HG02623 (cell line): ENCODE measurements around the gene CHST8.
"Not testable (repeated sequence)": the region's sequence is repeated elsewhere in the genome, so short reads cannot be mapped to it uniquely, and the experiment has no call there.

ENCODE experiments used
- ATAC-seq: cut with Tn5 transposase; IDR thresholded peaks from one replicate; pipeline ENCODE4 v1.9.1; 2021; ENCODE audit warnings: moderate library complexity; ENCODE audit not compliant: unreplicated experiment

CHST8 gene

DNA sequence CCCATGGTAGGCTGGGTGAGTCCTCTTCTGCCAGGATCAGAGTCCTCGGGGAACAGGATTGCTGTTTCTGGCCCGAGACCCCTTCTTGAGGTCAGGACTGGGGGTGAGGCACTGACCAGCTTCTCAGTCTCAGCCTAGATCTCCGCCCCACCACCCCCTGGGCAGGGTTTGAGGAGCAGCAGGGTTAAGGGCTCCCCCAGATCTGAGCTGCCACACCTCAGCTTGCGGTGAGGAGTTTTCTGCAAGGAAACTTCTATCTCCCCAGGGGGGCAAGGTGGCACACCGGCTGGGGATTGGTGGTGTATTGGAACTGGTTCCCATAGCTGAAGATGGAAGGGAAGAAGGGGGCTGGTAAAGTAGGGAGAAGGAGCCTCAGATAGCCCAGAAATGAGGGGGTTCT, 19.5 kb downstream of the CHST8 start:
- no peak for ATAC-seq

DNA sequence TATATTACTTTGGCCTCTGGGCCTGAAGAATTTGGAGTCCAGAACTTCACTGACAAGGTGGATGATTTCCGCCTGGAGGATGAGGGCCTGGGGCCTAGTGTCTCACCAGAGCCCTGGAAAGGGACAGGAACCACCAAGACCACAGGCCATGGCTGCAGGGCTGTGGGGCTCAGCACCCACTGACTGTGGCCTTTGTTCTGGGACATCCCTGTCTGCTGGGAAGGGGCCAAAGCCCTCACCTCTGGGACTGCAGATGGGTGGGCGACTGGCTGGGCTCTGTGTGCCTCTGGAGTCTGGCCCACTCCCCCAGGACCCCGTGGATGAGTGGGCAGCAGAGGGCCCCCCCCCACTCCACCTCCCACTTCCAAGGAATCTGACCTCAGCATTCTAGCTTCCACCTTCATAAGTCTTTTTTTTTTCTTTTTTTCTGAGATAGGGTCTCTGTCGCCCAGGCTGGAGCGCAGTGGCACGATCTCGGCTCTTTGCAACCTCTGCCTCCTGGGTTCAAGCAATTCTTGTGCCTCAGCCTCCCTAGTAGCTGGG, 20.3 kb downstream of the CHST8 start:
- ATAC-seq: no peak

DNA sequence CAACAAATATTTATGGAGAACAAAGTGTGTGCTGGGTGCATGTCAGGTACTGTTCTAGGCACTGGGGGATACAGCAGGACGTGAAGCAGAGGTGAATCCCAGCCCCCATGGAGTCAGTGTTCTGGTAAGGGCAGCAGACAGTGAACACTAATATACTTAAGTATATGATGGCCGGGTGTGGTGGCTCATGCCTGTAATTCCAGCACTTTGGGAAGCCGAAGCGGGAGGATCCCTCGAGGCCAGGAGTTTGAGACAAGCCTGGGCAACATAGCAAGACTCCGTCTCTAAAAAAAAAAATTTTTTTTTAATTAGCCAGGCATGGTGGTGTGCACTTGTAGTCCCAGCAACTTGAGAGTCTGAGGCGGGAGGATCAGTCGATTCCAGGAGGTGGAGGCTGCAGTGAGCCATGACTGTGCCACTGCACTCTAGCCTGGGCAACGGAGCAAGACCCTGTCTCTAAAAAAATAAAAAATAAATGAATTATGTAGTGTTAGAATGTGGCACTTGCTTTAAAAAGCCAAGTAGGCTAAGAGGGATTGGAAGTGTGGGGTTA, 22.6 kb downstream of the CHST8 start:
- no peak for ATAC-seq

DNA sequence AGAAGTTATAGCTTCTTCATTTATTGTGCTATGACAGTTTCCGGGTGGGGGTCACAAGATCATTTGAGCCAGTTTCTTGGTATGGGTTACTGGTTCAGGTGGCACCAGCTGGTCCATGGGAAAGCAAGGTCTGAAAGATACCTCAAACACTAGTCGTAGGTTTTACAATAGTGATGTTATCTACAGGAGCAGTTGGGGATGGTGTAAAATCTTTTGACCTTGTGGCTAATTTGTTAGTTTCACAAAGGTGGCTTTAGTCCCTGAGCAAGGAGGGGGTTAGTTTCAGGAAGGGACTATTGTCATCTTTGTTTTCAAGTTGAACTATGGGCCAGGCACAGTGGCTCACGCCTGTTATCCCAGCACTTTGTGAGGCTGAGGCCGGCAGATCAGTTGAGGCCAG, 24.6 kb downstream of the CHST8 start:
- ATAC-seq: no peak

DNA sequence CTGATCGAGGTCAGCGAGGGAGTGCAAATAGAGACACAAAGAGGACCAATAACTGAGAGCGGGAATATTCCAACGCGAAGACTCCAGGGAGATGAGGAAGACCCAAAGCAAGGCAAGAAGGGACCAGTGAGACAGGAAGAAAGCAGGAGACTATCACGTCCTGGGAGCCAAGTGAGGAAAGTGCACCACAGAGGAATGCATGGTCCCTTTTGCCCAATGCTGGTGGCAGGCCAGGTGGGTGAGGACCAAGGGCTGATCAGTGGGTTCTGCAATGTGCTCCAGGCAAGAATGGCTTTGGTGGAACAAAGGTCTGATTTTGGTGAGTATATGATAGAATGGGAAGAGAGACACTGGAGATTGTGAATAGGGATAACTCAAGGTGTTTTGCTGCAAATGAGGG, 25.4 kb downstream of the CHST8 start:
- no peak for ATAC-seq

DNA sequence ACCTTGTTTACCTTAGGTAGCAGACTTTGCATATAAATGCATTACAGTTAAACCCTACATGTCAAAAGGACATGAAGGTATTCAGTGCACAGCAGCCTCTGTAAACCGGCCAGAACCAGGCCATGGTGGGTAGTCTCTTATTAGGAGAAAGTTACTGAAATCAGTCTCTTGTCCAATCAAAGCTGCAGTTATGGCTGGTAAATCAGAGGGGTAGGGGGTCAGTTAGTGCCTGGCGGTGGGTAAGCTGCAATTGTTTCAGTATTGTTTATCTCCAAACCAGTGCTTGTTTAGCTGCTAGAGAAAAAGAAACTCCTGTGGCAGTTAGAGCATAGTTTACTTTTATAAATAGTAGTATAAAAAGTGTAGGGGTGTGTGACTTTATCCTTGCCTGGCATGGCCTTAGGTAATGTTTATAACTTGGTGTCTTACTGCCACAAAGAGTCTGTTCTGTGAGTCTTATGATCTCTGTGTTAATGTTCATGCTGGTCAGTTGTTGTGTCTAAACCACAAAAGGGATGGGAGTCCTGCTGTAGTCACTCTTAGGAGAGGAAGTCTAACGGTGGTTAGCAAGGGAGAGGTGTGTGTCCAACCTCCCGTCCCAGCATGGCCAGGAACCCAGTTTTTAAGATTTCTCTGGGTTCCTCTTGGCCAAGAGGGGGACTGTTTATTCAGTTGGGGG, 28.0 kb downstream of the CHST8 start:
- no peak for ATAC-seq

DNA sequence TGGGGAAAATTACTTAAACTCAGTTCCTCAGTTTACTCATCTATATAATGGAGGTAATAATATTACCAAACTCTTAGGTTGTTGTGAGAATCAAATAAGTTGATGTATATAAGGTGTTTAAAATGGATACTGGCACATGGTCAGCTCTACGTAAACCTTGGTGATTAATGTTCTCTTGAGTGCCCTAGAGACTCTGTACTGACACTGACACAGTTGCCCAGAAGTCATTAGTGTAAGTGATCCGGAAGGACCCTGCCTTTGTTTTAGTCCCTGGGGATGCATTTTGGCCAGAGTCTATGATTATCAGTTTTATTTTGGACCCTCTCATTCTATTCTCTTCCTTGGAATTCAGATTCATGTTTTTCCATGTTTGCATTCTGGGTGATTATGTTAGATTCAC, 31.9 kb downstream of the CHST8 start:
- ATAC-seq: no peak

DNA sequence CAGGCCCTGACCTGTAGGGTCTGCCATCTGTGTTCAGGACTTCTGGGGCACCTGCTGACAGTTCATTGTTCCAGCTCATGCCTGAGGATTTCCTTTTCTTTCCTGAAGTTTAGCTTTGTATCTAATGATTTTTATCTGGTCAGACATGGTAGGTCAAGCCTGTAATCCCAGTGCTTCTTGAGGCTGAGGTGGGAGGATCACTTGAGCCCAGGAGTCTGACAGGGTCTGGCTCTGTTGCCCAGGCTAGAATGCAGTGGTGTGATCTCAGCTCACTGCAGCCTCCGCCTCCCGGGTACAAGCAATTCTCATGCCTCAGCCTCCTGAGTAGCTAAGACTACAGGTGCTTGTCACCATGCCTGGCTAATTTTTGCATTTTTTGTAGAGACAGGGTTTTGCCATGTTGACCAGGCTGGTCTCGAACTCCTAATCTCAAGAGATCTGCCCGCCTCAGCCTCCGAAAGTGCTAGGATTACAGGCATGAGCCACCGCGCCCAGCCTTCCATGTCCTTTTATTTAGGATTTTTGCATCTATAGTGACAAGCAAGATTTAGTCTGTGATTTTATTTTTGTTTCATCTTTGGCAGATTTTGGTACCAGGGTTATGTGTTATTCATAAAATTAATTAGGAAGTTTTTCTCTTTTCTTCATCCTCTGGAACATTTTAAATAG, 33.2 kb downstream of the CHST8 start:
- no peak for ATAC-seq

DNA sequence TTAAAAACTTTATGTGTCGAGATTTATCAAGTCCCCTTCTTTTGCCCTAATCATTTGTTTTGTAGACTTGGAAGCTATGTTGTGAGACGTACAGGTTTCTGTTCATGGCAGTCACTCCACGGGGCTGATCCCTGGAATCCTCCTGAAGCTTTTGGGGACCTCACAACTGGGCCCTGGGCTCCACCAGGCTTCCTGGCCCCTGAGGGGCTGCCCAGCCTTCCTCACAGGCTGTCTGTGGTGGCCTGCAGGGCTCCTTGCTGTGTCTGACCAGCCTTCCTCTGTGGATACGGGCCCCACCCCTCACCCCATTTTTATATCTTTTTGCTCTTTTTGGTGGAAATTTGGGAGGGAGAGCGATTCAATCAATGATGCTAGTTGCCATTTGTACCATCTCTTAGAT, 38.1 kb downstream of the CHST8 start:
- ATAC-seq: no peak

DNA sequence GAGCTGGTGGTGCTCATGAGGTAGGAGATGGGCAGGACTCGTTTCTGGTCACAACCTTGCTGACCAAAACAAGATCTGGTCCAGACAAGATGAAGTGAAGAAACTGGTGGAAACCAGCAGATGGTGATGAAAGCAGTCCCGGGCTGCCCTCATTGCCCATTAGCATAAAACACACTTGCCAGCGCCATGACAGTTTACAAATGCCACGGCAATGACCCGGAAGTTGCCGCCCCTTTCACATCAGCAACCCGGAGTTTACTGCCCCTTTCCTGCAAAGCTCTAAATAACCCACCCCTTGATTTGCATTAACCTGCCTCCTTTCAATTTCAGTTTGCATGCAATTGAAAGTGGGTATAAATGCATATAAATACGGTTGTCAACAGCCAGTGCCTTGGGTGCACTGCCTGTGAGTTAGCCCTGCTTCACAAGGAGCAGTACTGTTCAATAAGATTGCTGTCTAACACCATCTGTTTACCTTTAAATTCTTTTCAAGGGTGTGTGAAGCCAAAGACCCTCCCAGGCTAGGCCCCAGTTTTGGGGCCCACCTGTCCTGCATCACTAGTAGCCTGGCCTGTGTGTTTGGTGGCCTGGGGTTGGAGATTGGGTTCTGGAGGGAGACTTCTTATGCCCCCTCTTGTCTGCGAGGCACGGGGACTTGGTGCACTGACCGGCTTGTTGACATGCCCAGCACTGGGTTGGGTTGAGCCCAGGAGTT, 38.8 kb downstream of the CHST8 start:
- no peak for ATAC-seq

DNA sequence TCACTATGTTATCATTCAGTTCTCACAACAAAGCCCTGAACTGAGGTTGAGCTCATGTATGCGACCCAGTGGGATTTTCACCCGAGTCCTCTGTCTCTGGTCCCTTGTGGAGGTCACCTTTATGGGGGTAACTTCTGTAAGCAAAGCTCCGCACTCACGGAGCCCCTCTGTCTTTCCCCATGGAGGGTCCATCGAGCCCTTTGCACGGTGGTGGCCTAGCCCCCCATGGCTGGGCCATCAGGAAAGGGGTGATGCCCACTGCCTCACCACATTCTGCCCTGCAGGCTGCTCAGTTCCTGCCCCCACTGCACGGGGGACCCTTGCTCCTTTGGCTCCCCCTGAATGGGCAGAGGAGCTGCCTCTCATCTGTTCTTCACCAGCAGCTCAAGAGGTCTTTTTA, 39.6 kb downstream of the CHST8 start:
- ATAC-seq: no peak

DNA sequence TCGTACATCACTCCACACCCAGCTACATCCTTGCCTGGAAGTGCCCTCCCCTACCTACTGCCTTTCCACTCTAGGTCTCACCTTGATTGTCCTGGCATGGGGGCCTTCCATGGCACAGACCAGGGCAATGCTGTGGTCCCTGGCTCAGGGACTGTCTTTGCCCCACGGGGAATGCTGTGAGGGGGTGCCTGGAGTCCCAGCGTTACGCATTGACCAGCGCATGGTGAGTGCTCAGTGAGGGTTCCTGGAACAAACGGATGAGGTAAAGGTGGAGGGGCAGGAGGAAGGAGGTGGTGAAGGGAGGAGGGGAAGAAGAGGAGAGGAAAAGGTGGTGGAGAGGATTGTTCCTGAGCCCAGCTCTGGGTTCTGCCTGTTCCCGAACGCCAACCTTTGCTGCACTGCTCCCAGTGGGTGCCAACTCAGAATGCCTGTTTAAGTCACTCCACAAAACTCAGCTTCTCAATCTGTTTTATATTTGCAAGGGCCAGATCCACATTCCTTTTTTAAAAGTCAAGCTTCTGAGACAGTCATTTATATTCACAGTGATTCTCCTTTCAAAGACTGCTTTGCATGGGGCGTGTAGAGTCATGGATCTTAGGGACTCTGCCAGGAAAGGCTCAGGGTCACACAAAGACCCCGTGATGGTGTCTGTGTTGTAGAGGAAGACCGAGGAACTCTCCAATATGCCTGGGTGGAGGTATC, 40.8 kb downstream of the CHST8 start:
- no peak for ATAC-seq

DNA sequence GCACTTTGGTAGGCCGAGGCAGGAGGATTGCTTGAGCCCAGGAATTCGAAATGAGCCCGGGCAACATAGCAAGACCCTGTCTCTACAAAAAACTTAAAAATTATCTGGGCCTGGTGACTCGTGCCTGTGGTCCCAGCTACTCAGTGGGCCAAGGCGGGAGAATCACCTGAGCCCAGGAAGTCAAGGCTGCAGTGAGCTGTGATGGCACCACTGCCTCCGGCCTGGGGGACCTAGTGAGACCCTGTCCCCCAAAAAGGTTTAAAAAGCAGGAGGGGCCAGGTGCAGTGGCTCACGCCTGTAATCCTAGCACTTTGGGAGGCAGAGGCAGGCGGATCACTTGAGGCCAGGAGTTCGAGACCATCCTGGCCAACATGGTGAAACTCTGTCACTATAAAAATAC, 41.6 kb downstream of the CHST8 start:
- not testable (repeated sequence) for ATAC-seq

DNA sequence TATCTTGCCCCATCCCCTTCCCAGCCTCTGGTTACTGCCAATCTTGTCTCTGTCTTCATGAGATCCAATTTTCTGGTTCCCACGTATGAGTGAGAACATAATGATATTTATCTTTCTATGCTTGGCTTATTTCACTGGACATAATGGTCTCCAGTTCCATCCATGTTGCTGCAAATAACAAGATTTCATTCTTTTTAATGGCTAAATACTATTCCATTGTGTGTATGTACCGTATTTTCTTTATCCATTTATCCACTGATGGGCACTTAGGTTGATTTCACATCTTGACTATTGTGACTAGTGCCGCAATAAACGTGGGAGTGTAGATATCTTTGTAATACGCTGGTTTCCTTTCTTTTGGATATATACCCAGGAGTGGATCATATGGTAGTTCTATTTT, 43.0 kb downstream of the CHST8 start:
- no peak for ATAC-seq

DNA sequence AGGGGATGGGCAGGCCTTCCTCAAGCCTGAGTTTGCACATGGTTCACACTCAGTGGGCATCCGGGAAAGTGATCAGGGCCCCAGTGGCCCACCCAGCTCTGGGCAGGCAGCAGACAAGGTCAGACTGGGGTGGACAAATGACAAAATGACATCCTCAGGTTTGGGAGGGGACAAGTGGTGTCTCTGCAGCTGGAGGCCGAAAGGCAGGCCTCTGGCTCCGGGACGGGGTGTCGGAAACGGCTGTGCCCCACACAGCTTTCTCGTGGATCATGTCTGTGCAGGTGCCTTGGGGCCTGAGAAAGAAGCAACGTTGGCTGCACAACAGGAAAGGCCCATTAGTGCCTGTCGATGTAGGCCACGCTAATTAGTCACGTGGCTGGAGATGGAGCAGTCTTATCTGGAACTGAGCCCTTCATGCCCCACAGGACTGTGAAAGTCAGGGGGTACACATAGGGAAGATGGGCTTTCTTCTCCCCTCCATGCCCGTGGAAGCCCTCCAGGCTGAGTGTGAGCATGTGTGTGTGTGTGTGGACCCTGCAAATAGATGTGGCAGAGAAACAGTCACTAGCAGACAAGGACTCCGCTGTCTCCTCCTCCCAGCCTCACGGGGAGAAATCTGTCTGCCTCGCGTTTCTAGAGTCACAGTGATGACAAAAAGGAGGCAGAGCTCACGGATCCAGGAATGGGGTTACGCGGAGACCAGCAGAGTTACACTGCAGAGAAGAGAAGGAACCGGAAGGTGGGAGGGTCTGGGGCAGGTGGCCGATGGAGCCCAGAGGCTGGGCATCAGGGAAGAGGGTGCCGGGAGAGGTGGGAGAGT, 44.2 kb downstream of the CHST8 start:
- ATAC-seq: no peak

DNA sequence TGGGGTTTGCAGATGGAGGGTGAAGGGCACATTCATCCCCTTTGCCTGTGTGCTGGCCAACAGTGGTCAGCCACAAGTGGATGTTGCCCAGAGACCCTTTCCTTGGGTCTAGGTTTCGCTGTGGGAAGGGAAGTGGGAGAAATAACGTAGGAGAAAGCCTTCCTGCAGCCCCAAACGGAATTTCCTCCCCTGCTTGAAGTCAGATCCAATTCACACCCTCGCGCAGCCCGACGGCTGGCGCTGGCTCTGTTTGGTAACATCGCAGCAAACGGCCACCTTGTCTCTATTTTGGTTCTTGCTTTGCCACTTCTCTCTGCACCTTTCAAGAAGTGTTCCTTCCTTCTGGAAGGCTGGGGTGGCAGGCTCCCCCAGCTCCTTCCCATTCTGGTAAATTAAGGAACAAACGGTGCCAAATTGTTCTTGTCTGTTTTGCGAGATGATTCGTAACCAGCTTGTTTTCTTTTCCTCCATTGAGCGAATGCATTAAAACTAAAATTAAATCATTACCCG, 45.4 kb downstream of the CHST8 start:
- no peak for ATAC-seq

DNA sequence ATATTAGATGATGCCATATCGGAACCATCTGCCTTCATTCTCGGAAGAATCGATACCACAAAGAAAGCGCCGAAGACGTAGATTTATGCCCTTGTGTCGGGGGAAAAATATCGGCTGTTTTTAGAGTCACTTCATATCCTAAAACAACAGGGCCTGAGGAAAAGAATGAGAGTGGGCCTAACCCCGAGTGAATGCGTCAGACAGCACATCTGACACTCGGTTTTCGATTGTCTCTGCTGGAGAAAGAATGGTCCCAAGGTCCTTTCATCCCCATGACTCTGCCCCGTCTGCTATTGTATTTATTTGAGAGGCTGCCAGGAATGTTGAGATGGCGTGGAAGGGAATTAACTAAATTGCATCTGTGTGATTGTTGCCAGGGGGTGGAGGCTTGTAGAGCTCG, 46.1 kb downstream of the CHST8 start:
- ATAC-seq: no peak

DNA sequence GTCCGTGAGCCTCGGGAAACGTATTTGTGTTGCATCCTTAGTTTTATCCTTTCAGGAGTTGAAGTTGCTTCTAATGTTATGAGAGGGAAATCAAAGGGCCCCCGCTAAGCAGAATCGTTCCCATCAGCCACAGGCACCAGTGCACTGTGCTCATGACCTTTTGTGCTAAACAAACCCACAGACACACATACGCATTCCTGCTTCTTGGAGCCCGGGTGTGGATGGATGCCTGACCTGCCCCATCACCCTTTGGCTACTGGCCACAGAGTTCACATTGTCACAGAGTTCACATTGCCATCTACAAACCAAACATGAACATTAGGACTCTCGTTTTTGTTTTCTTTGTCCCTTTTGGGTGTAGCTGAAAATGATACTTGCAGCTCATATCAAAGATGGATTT, 47.2 kb downstream of the CHST8 start:
- ATAC-seq: no peak

DNA sequence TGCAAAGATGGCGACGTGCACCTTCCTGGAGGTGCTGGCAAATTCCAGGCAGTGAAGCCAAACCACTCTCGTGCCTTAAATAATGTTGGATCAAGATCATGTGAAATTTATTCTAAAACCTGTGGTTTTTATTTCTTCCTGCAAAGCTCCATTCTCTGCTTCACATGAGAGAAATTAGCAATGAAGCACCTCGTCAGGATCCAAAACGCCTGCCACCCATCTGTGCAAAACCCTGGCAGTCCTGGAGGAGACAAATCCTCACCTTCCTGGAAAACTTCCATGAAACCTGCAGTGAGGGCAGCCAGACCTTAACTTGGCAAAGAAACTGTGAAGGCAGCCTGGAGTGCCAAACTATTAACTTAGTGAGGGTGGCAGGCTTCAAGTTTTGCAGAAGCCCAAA, 47.6 kb downstream of the CHST8 start:
- ATAC-seq: no peak

DNA sequence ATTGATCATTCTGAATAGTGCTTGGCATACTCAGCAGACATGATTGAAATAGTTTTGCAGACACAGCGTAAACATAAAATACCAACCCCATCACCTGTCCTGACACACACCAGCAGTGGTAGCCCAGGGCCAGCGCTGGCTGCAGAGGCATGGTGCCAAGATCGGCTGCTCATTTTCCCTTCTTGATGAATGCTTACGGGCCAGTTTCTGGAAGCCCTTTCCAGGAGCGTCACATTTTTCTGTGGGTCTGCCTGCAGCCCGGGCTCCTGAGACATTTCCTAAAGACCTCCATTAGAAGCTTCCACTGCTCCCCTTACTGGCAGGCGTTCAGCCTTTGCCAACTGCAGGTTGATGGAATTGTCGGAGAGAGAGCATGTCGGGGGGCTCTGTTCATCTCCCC, 48.6 kb downstream of the CHST8 start:
- ATAC-seq: no peak
